Measurements from ENCODE around the gene ZNF407.

ZNF407 gene

GRCh38 chr18:74661008-74661407 lies 63.3 kb downstream of the ZNF407 start:
- TF ChIP-seq, protein P1, sequence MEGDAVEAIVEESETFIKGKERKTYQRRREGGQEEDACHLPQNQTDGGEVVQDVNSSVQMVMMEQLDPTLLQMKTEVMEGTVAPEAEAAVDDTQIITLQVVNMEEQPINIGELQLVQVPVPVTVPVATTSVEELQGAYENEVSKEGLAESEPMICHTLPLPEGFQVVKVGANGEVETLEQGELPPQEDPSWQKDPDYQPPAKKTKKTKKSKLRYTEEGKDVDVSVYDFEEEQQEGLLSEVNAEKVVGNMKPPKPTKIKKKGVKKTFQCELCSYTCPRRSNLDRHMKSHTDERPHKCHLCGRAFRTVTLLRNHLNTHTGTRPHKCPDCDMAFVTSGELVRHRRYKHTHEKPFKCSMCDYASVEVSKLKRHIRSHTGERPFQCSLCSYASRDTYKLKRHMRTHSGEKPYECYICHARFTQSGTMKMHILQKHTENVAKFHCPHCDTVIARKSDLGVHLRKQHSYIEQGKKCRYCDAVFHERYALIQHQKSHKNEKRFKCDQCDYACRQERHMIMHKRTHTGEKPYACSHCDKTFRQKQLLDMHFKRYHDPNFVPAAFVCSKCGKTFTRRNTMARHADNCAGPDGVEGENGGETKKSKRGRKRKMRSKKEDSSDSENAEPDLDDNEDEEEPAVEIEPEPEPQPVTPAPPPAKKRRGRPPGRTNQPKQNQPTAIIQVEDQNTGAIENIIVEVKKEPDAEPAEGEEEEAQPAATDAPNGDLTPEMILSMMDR (conservative IDR thresholded peaks at IDR 0.05), result no peak
- H3K27ac ChIP-seq, result no peak overlapping the region

DNA sequence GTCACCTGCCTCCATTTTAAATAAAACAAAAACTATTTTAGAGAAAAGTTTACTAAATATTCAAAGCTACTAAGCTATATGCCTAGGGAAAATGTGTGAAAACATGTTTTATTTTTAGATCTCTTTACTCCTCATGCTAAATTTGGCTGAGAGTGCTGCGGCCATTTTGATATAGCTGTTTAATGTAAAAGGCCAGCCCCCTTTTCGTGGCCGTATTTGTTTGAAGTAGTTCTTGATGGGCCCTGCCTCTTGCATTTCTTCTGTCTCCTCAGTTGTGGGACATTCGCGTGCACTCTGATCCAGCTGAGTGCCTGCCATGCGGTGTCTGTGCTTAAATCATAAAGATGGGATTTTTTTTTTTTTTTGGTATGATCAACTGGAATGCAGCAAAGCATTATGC lies 64.0 kb downstream of the ZNF407 start:
- TF ChIP-seq, protein P1 (conservative IDR thresholded peaks at IDR 0.05), result no peak
- H3K27ac ChIP-seq, result no peak overlapping the region

DNA sequence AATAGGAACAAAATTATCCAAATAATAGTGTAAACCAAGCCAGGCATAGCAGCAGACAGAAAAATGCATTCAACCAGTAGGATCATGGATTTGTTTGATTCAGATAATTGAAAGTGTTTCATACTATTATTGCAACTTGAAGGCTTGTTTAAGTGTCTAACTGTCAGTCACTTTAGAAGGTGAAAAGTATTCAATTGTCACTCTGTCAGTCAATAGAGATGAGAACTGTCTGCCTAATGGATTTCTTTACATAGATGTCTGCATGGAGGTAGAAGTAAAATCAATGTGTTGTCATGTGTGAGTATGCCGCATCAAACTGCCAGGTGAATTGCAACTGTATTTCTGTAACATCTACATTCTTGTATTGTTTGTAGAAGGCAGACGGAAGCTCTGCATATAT lies 65.0 kb downstream of the ZNF407 start:
- H3K27ac ChIP-seq, result no peak overlapping the region
- TF ChIP-seq, protein P1 (conservative IDR thresholded peaks at IDR 0.05), result no peak

GRCh38 chr18:74665346-74665745 lies 67.7 kb downstream of the ZNF407 start:
- TF ChIP-seq, protein P1 (conservative IDR thresholded peaks at IDR 0.05), result no peak
- H3K27ac ChIP-seq, result no peak overlapping the region

DNA sequence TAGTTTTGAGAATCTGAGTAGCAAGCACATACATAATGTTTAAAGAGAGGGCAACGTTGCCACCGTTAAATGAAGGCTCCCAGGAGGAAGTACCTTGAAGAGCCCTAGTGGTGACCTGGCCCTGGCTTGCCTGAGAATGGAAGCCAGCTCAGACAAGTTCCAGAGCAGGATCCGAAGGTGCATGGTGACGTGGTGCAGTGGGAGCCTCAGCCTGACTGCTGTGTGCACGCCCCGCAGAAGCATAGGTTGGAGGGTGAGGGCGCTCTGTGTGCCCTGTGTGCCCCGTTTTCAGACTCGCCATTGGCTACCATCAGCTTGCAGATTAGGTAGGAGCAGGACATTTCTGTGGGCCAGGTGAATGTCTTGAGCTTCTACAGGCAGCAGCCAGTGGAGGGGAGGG lies 68.2 kb downstream of the ZNF407 start:
- no peak overlapping the region for H3K27ac ChIP-seq
- TF ChIP-seq, protein P1 (conservative IDR thresholded peaks at IDR 0.05), result no peak

DNA sequence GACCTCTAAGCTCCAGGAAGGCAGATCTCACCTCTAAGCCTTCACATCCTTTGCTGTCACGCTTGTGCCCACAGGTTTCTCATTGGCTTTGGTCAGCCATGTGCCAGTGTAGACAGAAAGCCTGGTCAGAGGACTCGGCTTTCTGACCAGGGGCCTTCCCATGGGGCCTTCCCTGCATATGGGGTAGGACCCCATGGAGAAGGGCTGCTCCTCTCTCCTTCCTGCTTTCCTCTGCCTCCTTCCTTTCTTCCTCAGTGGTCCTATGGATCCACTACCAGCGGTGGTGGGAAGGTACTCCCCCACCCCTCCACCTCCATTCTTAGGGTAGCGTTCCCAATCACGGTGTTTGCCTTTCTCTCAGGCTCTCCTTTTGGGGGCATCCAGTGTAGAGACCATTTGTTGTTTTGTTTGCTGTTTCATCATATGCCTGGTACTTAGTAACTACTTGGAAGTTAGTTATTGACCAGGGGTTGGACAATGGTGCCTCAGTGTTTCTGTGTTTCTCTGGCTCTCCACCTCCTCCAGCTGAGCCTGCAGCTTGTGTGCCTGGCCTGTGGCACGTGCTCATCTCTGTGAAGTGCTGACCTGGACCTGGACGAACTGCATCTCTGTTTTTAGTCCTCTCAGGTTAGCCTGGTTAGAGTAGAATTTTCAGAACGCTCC lies 71.6 kb downstream of the ZNF407 start:
- H3K27ac ChIP-seq, result no peak overlapping the region
- TF ChIP-seq, protein P1 (conservative IDR thresholded peaks at IDR 0.05), result no peak

GRCh38 chr18:74672371-74672770 lies 74.7 kb downstream of the ZNF407 start:
- TF ChIP-seq, protein P1 (conservative IDR thresholded peaks at IDR 0.05), result no peak
- no peak overlapping the region for H3K27ac ChIP-seq
